Parathyroid adenoma (tissue), 2 donors: ENCODE data around the gene TWNK.
"Not testable (repeated sequence)": the region's sequence is repeated elsewhere in the genome, so short reads cannot be mapped to it uniquely, and the experiment has no call there.

ENCODE experiments used
- H2AFZ ChIP-seq: fragments of 300-600 bp; sonication (generic); one replicate; pipeline ENCODE4 v1.7.0; 2017; ENCODE audit warnings: antibody characterized with exemption, mild to moderate bottlenecking
- H3K27ac ChIP-seq: fragments of 300-600 bp; sonication (generic); one replicate; pipeline ENCODE4 v1.7.0; 2017
- H3K27me3 ChIP-seq: fragments of 300-600 bp; sonication (generic); one replicate; pipeline ENCODE4 v1.7.0; 2017; ENCODE audit warnings: low read length; ENCODE audit not compliant: control insufficient read depth, insufficient read depth
- H3K36me3 ChIP-seq: fragments of 300-600 bp; sonication (generic); one replicate; pipeline ENCODE4 v1.7.0; 2017; ENCODE audit warnings: low read length; ENCODE audit not compliant: control insufficient read depth, insufficient read depth
- H3K4me1 ChIP-seq: fragments of 300-600 bp; sonication (generic); one replicate; pipeline ENCODE4 v1.7.0; 2017; ENCODE audit warnings: control low read depth
- H3K4me2 ChIP-seq: fragments of 300-600 bp; sonication (generic); one replicate; pipeline ENCODE4 v1.7.0; 2017; ENCODE audit warnings: low read length
- H3K4me3 ChIP-seq: fragments of 300-600 bp; sonication (generic); one replicate; pipeline ENCODE4 v1.7.0; 2017; ENCODE audit warnings: low read depth, low read length
- H3K79me2 ChIP-seq: fragments of 300-600 bp; sonication (generic); one replicate; pipeline ENCODE4 v1.7.0; 2017; ENCODE audit warnings: control low read depth
- H3K9ac ChIP-seq: fragments of 300-600 bp; sonication (generic); one replicate; pipeline ENCODE4 v1.7.0; 2017; ENCODE audit warnings: mild to moderate bottlenecking
- H3K9me3 ChIP-seq: fragments of 300-600 bp; sonication (generic); one replicate; pipeline ENCODE4 v1.7.0; 2017; ENCODE audit warnings: low read length; ENCODE audit not compliant: control insufficient read depth
- CTCF ChIP-seq: fragments of 300-600 bp; sonication (generic); IDR thresholded peaks from one replicate; pipeline ENCODE4 v1.7.0; 2017; ENCODE audit warnings: antibody characterized with exemption, mild to moderate bottlenecking
- donor health status: primary hyperparathyroidism.

TWNK gene

GRCh38 chr10:101031796-101032636, 44.7 kb downstream of the TWNK start:
- Histone ChIP-seq H3K79me2 (no peaks in the 10 kb centered on the region), H3K4me3 (peak overlapping the region; percentile 89), H2AFZ (peak overlapping the region; percentile 87), H3K9me3 (no peaks in the 10 kb centered on the region), H3K4me2 (peak overlapping the region; percentile 100), H3K9ac (no peak overlapping the region), H3K27ac (peak overlapping the region; percentile 89), H3K27me3 (no peaks in the 10 kb centered on the region), H3K4me1 (peaks cover 31% of the 10 kb centered on the region), H3K36me3 (no peaks in the 10 kb centered on the region)
- no peak for TF ChIP-seq CTCF

GRCh38 chr10:101032637-101033224, 45.4 kb downstream of the TWNK start:
- Histone ChIP-seq H3K4me1 (peaks cover 31% of the 10 kb centered on the region), H3K9me3 (no peaks in the 10 kb centered on the region), H2AFZ (peak overlapping the region; percentile 87), H3K4me3 (peak overlapping the region; percentile 89), H3K79me2 (no peaks in the 10 kb centered on the region), H3K27me3 (no peaks in the 10 kb centered on the region), H3K27ac (peak overlapping the region; percentile 89), H3K36me3 (no peaks in the 10 kb centered on the region), H3K4me2 (peak overlapping the region; percentile 100), H3K9ac (no peak overlapping the region)
- TF ChIP-seq CTCF: no peak

GRCh38 chr10:101033276-101033675, 45.9 kb downstream of the TWNK start:
- H3K27me3 ChIP-seq: no peaks in the 10 kb centered on the region
- no peak overlapping the region for H3K9ac ChIP-seq
- H2AFZ ChIP-seq: no peak overlapping the region
- no peaks in the 10 kb centered on the region for H3K36me3 ChIP-seq
- H3K9me3 ChIP-seq: no peaks in the 10 kb centered on the region
- H3K4me3 ChIP-seq: no peak overlapping the region
- H3K27ac ChIP-seq: no peak overlapping the region
- H3K4me1 ChIP-seq: peaks cover 31% of the 10 kb centered on the region
- no peaks in the 10 kb centered on the region for H3K79me2 ChIP-seq
- TF ChIP-seq CTCF: no peak
- H3K4me2 ChIP-seq: peak overlapping the region; percentile 100

- H3K4me3 ChIP-seq, H3K9ac ChIP-seq, H3K4me2 ChIP-seq, H2AFZ ChIP-seq, H3K27me3 ChIP-seq, H3K79me2 ChIP-seq, H3K36me3 ChIP-seq, H3K9me3 ChIP-seq, H3K27ac ChIP-seq: not testable (repeated sequence)
- peaks cover 20% of the 10 kb centered on the region for H3K4me1 ChIP-seq
Measured at GRCh38 chr10:101034404-101034803, 47.1 kb downstream of the TWNK start.

- H3K9me3 ChIP-seq: no peaks in the 10 kb centered on the region
- no peak overlapping the region for H3K4me2 ChIP-seq
- no peak for TF ChIP-seq CTCF
- no peak overlapping the region for H2AFZ ChIP-seq
- no peak overlapping the region for H3K27ac ChIP-seq
- no peaks in the 10 kb centered on the region for H3K36me3 ChIP-seq
- peaks cover 11% of the 10 kb centered on the region for H3K4me1 ChIP-seq
- H3K27me3 ChIP-seq: no peaks in the 10 kb centered on the region
- H3K9ac ChIP-seq: no peak overlapping the region
- H3K4me3 ChIP-seq: no peak overlapping the region
- no peaks in the 10 kb centered on the region for H3K79me2 ChIP-seq
Measured at GRCh38 chr10:101035314-101035713, 48.0 kb downstream of the TWNK start.
